ENCODE data around the gene NFYA. TPM values are rescaled to one million over a fixed set of nuclear protein-coding genes. Genes with fewer than 3 reads are reported as not detected.

Gene NFYA
- 47.8 TPM for total RNA-seq (ENCODE audit: unreplicated experiment)
- long read RNA-seq, partial matches to known transcripts = 1 of 9 reads
- long read RNA-seq, other reads (novel, unspliced or antisense) = 3 of 9 reads

GRCh38 chr6:41072836-41073202 lies at the start of gene NFYA:
Gene NFYA, plus strand, starts transcription at chr6:41072974. Its CDS starts 6,116 bp downstream, at chr6:41079090.
- Mint-ChIP-seq H3K9me3 (ENCODE audit: unreplicated experiment) (peaks cover 13% of the 10 kb centered on the region), H3K4me1 (ENCODE audit: low read depth, unreplicated experiment) (peaks cover 31% of the 10 kb centered on the region), H3K36me3 (ENCODE audit: unreplicated experiment) (peaks cover 4% of the 10 kb centered on the region), H3K27me3 (ENCODE audit: unreplicated experiment) (peaks cover 11% of the 10 kb centered on the region), H3K4me3 (ENCODE audit: unreplicated experiment) (peak within 1 kb of the TSS; percentile 97), H3K27ac (ENCODE audit: unreplicated experiment) (peak within 1 kb of the TSS; percentile 96)
- TF ChIP-seq, protein P1, sequence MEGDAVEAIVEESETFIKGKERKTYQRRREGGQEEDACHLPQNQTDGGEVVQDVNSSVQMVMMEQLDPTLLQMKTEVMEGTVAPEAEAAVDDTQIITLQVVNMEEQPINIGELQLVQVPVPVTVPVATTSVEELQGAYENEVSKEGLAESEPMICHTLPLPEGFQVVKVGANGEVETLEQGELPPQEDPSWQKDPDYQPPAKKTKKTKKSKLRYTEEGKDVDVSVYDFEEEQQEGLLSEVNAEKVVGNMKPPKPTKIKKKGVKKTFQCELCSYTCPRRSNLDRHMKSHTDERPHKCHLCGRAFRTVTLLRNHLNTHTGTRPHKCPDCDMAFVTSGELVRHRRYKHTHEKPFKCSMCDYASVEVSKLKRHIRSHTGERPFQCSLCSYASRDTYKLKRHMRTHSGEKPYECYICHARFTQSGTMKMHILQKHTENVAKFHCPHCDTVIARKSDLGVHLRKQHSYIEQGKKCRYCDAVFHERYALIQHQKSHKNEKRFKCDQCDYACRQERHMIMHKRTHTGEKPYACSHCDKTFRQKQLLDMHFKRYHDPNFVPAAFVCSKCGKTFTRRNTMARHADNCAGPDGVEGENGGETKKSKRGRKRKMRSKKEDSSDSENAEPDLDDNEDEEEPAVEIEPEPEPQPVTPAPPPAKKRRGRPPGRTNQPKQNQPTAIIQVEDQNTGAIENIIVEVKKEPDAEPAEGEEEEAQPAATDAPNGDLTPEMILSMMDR (IDR thresholded peaks at IDR 0.05; ENCODE audit: partially characterized antibody, unreplicated experiment) = no peak
- peak; percentile 99 for DNase-seq

- Mint-ChIP-seq H3K27ac (ENCODE audit: unreplicated experiment) (no peak overlapping the region), H3K4me3 (ENCODE audit: unreplicated experiment) (no peak overlapping the region), H3K27me3 (ENCODE audit: unreplicated experiment) (peaks cover 2% of the 10 kb centered on the region), H3K4me1 (ENCODE audit: low read depth, unreplicated experiment) (peaks cover 5% of the 10 kb centered on the region), H3K9me3 (ENCODE audit: unreplicated experiment) (no peaks in the 10 kb centered on the region), H3K36me3 (ENCODE audit: unreplicated experiment) (peaks cover 3% of the 10 kb centered on the region)
- TF ChIP-seq, protein P1 (IDR thresholded peaks at IDR 0.05; ENCODE audit: partially characterized antibody, unreplicated experiment) = no peak
- no peak for DNase-seq
Measured at GRCh38 chr6:41023114-41023513, 49.7 kb upstream of the NFYA start.

DNA sequence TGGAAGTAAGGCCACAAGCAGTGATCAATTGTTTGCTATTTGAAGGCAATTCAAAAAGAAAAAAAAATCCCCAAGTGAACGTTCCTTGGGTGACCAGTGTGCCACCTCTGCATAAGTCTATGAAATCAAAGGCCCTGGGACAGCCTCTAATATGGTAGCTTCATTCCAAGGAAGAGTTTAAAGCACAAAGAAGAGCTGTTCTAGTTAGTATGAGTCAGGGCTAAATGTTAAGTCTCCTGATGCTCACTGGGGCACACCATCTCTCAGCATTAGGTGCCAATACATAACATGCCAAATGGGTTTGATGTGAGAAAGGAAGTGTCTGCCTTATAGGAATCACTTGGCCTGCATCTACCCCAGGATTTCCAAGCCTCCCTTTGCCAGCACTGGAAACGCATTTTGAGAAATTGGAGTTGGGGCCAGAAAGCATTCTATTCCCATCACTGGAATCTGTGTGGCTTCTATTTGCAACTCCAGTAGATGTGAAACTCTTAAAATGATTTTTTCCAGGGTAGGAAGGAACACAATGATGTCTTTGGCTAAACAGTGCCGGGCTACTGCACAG lies 46.7 kb upstream of the NFYA start:
- H3K9me3 Mint-ChIP-seq (ENCODE audit: unreplicated experiment) = peaks cover 2% of the 10 kb centered on the region

GRCh38 chr6:41027241-41027640 lies 45.5 kb upstream of the NFYA start:
- H3K27ac Mint-ChIP-seq (ENCODE audit: unreplicated experiment) = peak overlapping the region; percentile 45
- TF ChIP-seq, protein P1 (IDR thresholded peaks at IDR 0.05; ENCODE audit: partially characterized antibody, unreplicated experiment) = no peak
- H3K36me3 Mint-ChIP-seq (ENCODE audit: unreplicated experiment) = peaks cover 5% of the 10 kb centered on the region
- H3K4me1 Mint-ChIP-seq (ENCODE audit: low read depth, unreplicated experiment) = peaks cover 5% of the 10 kb centered on the region
- H3K9me3 Mint-ChIP-seq (ENCODE audit: unreplicated experiment) = peaks cover 3% of the 10 kb centered on the region
- no peak for DNase-seq
- peak overlapping the region; percentile 69 for H3K4me3 Mint-ChIP-seq (ENCODE audit: unreplicated experiment)
- H3K27me3 Mint-ChIP-seq (ENCODE audit: unreplicated experiment) = peaks cover 9% of the 10 kb centered on the region

More for the DNA sequence above, 46.7 kb upstream of the NFYA start:
- Mint-ChIP-seq H3K36me3 (ENCODE audit: unreplicated experiment) (peaks cover 2% of the 10 kb centered on the region), H3K27me3 (ENCODE audit: unreplicated experiment) (peaks cover 8% of the 10 kb centered on the region), H3K27ac (ENCODE audit: unreplicated experiment) (no peak overlapping the region), H3K4me1 (ENCODE audit: low read depth, unreplicated experiment) (peaks cover 5% of the 10 kb centered on the region), H3K4me3 (ENCODE audit: unreplicated experiment) (no peak overlapping the region)
- no peak for DNase-seq
- TF ChIP-seq, protein P1 (IDR thresholded peaks at IDR 0.05; ENCODE audit: partially characterized antibody, unreplicated experiment) = no peak

DNA sequence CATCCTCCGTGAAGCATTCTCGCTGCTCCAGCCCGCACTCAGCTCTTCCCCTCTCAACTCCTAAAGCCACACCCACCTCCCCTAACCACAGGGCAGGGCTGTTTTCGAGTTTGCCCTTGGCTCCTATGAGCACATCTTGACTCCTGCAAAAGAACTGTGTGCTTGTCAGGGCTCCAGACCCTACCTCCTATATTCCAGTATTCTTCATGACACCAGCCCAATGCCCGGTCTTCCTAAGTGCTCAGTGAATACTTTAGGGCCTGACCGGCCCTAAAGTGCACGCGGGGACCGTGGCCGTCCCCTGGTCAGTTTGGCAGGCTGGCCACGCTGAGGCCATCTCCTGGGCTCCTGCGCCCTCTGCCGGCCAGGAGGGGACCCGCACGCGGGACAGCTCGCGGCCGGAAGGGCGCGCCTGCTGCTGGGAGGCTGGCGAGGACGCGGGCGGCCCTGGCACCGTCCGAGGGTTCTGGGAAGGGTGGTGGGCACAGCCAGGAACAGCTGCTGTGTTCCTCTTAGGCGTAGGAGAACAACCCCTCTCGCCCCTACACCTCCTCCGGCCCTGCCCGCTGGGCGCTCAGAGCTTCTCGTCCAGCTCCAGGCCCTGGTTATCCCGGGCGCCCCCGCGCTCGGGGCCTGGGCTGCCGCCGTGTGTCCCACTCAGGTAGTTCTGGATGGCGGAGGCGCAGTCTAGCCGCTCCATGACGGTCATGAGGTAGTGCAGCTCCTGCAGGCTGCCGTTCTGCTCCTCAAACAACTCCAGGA lies 44.8 kb upstream of the NFYA start:
- peak; percentile 93 for DNase-seq
- TF ChIP-seq, protein P1 (IDR thresholded peaks at IDR 0.05; ENCODE audit: partially characterized antibody, unreplicated experiment) = peak; percentile 99
- Mint-ChIP-seq H3K27me3 (ENCODE audit: unreplicated experiment) (peaks cover 9% of the 10 kb centered on the region), H3K9me3 (ENCODE audit: unreplicated experiment) (peaks cover 3% of the 10 kb centered on the region), H3K27ac (ENCODE audit: unreplicated experiment) (peak overlapping the region; percentile 45), H3K4me1 (ENCODE audit: low read depth, unreplicated experiment) (peaks cover 5% of the 10 kb centered on the region), H3K36me3 (ENCODE audit: unreplicated experiment) (peaks cover 5% of the 10 kb centered on the region), H3K4me3 (ENCODE audit: unreplicated experiment) (peak overlapping the region; percentile 69)

Data from glutamatergic neuron (in vitro differentiated cells).